IMR-90 (cell line): Measurements from ENCODE around the gene ARHGEF17. TPM values are rescaled to one million over a fixed set of nuclear protein-coding genes. Genes with fewer than 3 reads are reported as not detected.

Source experiments
- ATAC-seq: fragments of 200-7000 bp; cut with Tn5 transposase; 2 replicates; pipeline ENCODE4 v1.9.1; 2020; ENCODE audit warnings: low read depth, mild to moderate bottlenecking, moderate library complexity
- BruUV-seq: library from RNA; stranded (reverse); fragments of 400-500 nt; replicated peaks from 2 replicates; lab custom pipeline; 2021; lab: Mats Ljungman, UMichigan
- CTCF ChIA-PET: fragments of 300-600 bp; formaldehyde crosslinking; extraction: SDS; loops from one replicate; lab custom pipeline; 2021; ENCODE audit warnings: antibody characterized with exemption; lab: Yijun Ruan, JAX
- POLR2A ChIA-PET: fragments of 300-600 bp; sonication (Branson Sonifier 250); formaldehyde crosslinking; loops from one replicate; lab custom pipeline; 2022; ENCODE audit warnings: antibody characterized with exemption; ENCODE audit not compliant: unreplicated experiment; lab: Charles Lee
- DNase-seq: peaks from one replicate; pipeline ENCODE4 v3.0.0; 2013
- H2AFZ ChIP-seq: replicated peaks from 2 replicates; pipeline ENCODE3; 2013; ENCODE audit warnings: low read length, mild to moderate bottlenecking; ENCODE audit not compliant: poor library complexity
- H2AK5ac ChIP-seq: 2 replicates; pipeline ENCODE4 v1.6.1; 2013; ENCODE audit warnings: low read depth, low read length, inconsistent platforms
- H2AK9ac ChIP-seq: replicated peaks from 2 replicates; pipeline ENCODE3; 2013; ENCODE audit warnings: mild to moderate bottlenecking, low read depth, low read length, moderate library complexity; ENCODE audit not compliant: poor library complexity
- H2BK120ac ChIP-seq: 2 replicates; pipeline ENCODE4 v1.6.1; 2013; ENCODE audit warnings: low read depth, low read length, inconsistent platforms
- H2BK15ac ChIP-seq: 3 replicates; pipeline ENCODE4 v1.6.1; 2013; ENCODE audit warnings: low read depth, low read length, inconsistent platforms
- H2BK20ac ChIP-seq: 2 replicates; pipeline ENCODE4 v1.6.1; 2013; ENCODE audit warnings: low read depth, mild to moderate bottlenecking, inconsistent platforms, low read length, moderate library complexity
- H2BK5ac ChIP-seq: 2 replicates; pipeline ENCODE4 v1.6.1; 2013; ENCODE audit warnings: mild to moderate bottlenecking, low read depth, low read length, inconsistent platforms; ENCODE audit not compliant: poor library complexity, severe bottlenecking
- H3K14ac ChIP-seq: replicated peaks from 2 replicates; pipeline ENCODE4 v1.6.1; 2013; ENCODE audit warnings: low read depth, low read length, inconsistent platforms
- H3K18ac ChIP-seq: 2 replicates; pipeline ENCODE4 v1.6.1; 2013; ENCODE audit warnings: low read depth, low read length, control low read depth
- H3K23ac ChIP-seq: 2 replicates; pipeline ENCODE4 v1.6.1; 2013; ENCODE audit warnings: low read depth, low read length, inconsistent platforms
- H3K27ac ChIP-seq: 2 replicates; pipeline ENCODE4 v1.5.1; 2013; ENCODE audit warnings: mild to moderate bottlenecking, control low read depth, low read length; ENCODE audit not compliant: insufficient read depth
- H3K27me3 ChIP-seq: 2 replicates; pipeline ENCODE4 v1.6.1; 2013; ENCODE audit warnings: low read length; ENCODE audit not compliant: control insufficient read depth, insufficient read depth
- H3K36me3 ChIP-seq: 2 replicates; pipeline ENCODE4 v1.6.1; 2013; ENCODE audit warnings: low read length, mixed read lengths; ENCODE audit not compliant: control insufficient read depth, insufficient read depth
- H3K4ac ChIP-seq: 2 replicates; pipeline ENCODE4 v1.6.1; 2013; ENCODE audit warnings: low read depth, low read length, inconsistent platforms
- H3K4me1 ChIP-seq: 2 replicates; pipeline ENCODE4 v1.6.1; 2013; ENCODE audit warnings: low read length, mixed read lengths; ENCODE audit not compliant: control insufficient read depth, insufficient read depth
- H3K4me2 ChIP-seq: 2 replicates; pipeline ENCODE4 v1.6.1; 2013; ENCODE audit warnings: low read depth, mild to moderate bottlenecking, control low read depth, low read length, moderate library complexity
- H3K4me3 ChIP-seq: 2 replicates; pipeline ENCODE4 v1.5.1; 2013; ENCODE audit warnings: low read depth, mild to moderate bottlenecking, control low read depth, low read length, moderate library complexity; ENCODE audit not compliant: insufficient read depth
- H3K56ac ChIP-seq: 2 replicates; pipeline ENCODE4 v1.6.1; 2013; ENCODE audit warnings: low read length, inconsistent platforms; ENCODE audit not compliant: insufficient read depth; ENCODE audit errors: extremely low read depth
- H3K79me1 ChIP-seq, 2 experiments: 2 replicates each; pipeline ENCODE4 v1.6.1; 2013; ENCODE audit warnings: low read length in 2 of 2, inconsistent platforms in 1 of 2, low read depth in 1 of 2
- H3K9ac ChIP-seq: 2 replicates; pipeline ENCODE4 v1.6.1; 2013; ENCODE audit warnings: low read depth, low read length, control low read depth
- H3K9me1 ChIP-seq: 2 replicates; pipeline ENCODE4 v1.6.1; 2013; ENCODE audit warnings: low read length, inconsistent platforms; ENCODE audit not compliant: insufficient read depth
- H3K9me3 ChIP-seq: 2 replicates; pipeline ENCODE4 v1.6.1; 2013; ENCODE audit warnings: low read length; ENCODE audit not compliant: control insufficient read depth, insufficient read depth
- H4K20me1 ChIP-seq: 2 replicates; pipeline ENCODE4 v1.6.1; 2013; ENCODE audit warnings: low read length, inconsistent platforms; ENCODE audit not compliant: insufficient read depth
- H4K5ac ChIP-seq: 2 replicates; pipeline ENCODE4 v1.6.1; 2013; ENCODE audit warnings: mild to moderate bottlenecking, low read depth, low read length, control low read depth
- H4K8ac ChIP-seq, 2 experiments: 2 replicates each; pipeline ENCODE4 v1.6.1; 2013; ENCODE audit warnings: low read depth in 2 of 2, low read length in 2 of 2, control low read depth in 1 of 2, inconsistent platforms in 1 of 2
- H4K91ac ChIP-seq: 2 replicates; pipeline ENCODE4 v1.6.1; 2013; ENCODE audit warnings: low read depth, low read length, inconsistent platforms; ENCODE audit not compliant: insufficient read depth
- BHLHE40 ChIP-seq: fragments of 150-350 bp; IDR thresholded peaks from 2 replicates; pipeline ENCODE4 v1.6.1; 2016; ENCODE audit warnings: mild to moderate bottlenecking, low read depth, low read length
- CEBPB ChIP-seq: IDR thresholded peaks from 2 replicates; pipeline ENCODE4 v1.6.1; 2012; ENCODE audit warnings: low read depth, low read length, improper control_type of control experiment
- CHD1 ChIP-seq: IDR thresholded peaks from 2 replicates; pipeline ENCODE4 v1.6.1; 2012; ENCODE audit warnings: low read depth, low read length, improper control_type of control experiment
- FOS ChIP-seq: fragments of 150-350 bp; IDR thresholded peaks from 2 replicates; pipeline ENCODE4 v1.6.1; 2016; ENCODE audit warnings: low read depth, low read length
- MAFK ChIP-seq: IDR thresholded peaks from 2 replicates; pipeline ENCODE4 v1.6.1; 2012; ENCODE audit warnings: low read depth, low read length, improper control_type of control experiment
- MAZ ChIP-seq: IDR thresholded peaks from 2 replicates; pipeline ENCODE4 v1.6.1; 2012; ENCODE audit warnings: low read depth, mild to moderate bottlenecking, low read length, improper control_type of control experiment, moderate library complexity, borderline replicate concordance
- MXI1 ChIP-seq: IDR thresholded peaks from 2 replicates; pipeline ENCODE4 v1.6.1; 2012; ENCODE audit warnings: low read depth, mild to moderate bottlenecking, low read length, moderate library complexity, borderline replicate concordance
- NFE2L2 ChIP-seq: fragments of 150-350 bp; IDR thresholded peaks from 2 replicates; pipeline ENCODE4 v1.6.1; 2016; ENCODE audit warnings: low read depth, mild to moderate bottlenecking, low read length
- POLR2A ChIP-seq: IDR thresholded peaks from 2 replicates; pipeline ENCODE4 v1.6.1; 2012; ENCODE audit warnings: mild to moderate bottlenecking, low read depth, low read length
- RAD21 ChIP-seq: IDR thresholded peaks from 2 replicates; pipeline ENCODE4 v1.6.1; 2012; ENCODE audit warnings: low read length, improper control_type of control experiment
- RCOR1 ChIP-seq: IDR thresholded peaks from 2 replicates; pipeline ENCODE4 v1.6.1; 2012; ENCODE audit warnings: mild to moderate bottlenecking, low read length, improper control_type of control experiment; ENCODE audit not compliant: insufficient replicate concordance
- RFX5 ChIP-seq: IDR thresholded peaks from 2 replicates; pipeline ENCODE4 v1.8.0; 2012; ENCODE audit warnings: low read depth, mild to moderate bottlenecking, low read length, moderate library complexity
- SMC3 ChIP-seq: fragments of 150-350 bp; IDR thresholded peaks from 2 replicates; pipeline ENCODE4 v1.6.1; 2016; ENCODE audit warnings: low read depth, mild to moderate bottlenecking, antibody characterized with exemption, low read length, moderate library complexity
- WGBS, 2 experiments: methylation state at CpG; one replicate each; pipeline versions ENCODE4 v1.1.5 to v1.1.7; 2013; ENCODE audit warnings: missing lambda C conversion rate in 2 of 2; ENCODE audit not compliant: insufficient read length in 1 of 2; ENCODE audit errors: extremely low coverage in 2 of 2; 5-methylcytosine and 5-hydroxymethylcytosine counted together
- dilution Hi-C: fragments of 300-500 bp; cut with HindIII; formaldehyde crosslinking; loops from one replicate; pipeline ENCODE4 v1.14.3; 2018; ENCODE audit warnings: low sequenced_read_pairs; ENCODE audit not compliant: unreplicated experiment
- in situ Hi-C: fragments of 300-500 bp; cut with MboI; formaldehyde crosslinking; loops from 3 replicates; pipeline ENCODE4 v1.14.3; 2019; ENCODE audit warnings: low sequenced_read_pairs, inconsistent platforms, mixed read lengths
- intact Hi-C: fragments of 100-400 bp; cut with micrococcal nuclease; formaldehyde crosslinking; loops from 2 replicates; pipeline ENCODE4 v1.10.0; 2022
- polyA plus RNA-seq, 3 experiments: library from polyadenylated mRNA; depleted of rRNA; stranded (reverse); fragments of >200 nt; gene quantifications; 2 replicates each; pipeline ENCODE4 v1.2.3, GENCODE V29; 2012; ENCODE audit warnings: low replicate concordance in 1 of 3
- total RNA-seq: library from RNA; depleted of rRNA; stranded (reverse); fragments of >200 nt; gene quantifications from 2 replicates; pipeline ENCODE4 v1.2.3, GENCODE V29; 2012
- TF ChIP-seq, protein P1 (sequence below): fragments of 150-350 bp; IDR thresholded peaks from 2 replicates; pipeline ENCODE4 v1.6.1; 2017; ENCODE audit warnings: mild to moderate bottlenecking, antibody characterized with exemption, low read length, low read depth
- TF ChIP-seq, protein P2 (sequence below): conservative IDR thresholded peaks from 2 replicates; pipeline ENCODE4 v1.5.1; 2012; ENCODE audit warnings: mild to moderate bottlenecking, low read depth, low read length, improper control_type of control experiment
- TF ChIP-seq, protein P3 (sequence below): fragments of 150-350 bp; IDR thresholded peaks from 2 replicates; pipeline ENCODE4 v1.6.1; 2016; ENCODE audit warnings: low read depth, mild to moderate bottlenecking, low read length, moderate library complexity, borderline replicate concordance

ARHGEF17 gene
- total and polyA plus RNA-seq, 2 of the 4 experiments (the other 2 are of a cell fraction), result 21.7 to 97.7 TPM

DNA sequence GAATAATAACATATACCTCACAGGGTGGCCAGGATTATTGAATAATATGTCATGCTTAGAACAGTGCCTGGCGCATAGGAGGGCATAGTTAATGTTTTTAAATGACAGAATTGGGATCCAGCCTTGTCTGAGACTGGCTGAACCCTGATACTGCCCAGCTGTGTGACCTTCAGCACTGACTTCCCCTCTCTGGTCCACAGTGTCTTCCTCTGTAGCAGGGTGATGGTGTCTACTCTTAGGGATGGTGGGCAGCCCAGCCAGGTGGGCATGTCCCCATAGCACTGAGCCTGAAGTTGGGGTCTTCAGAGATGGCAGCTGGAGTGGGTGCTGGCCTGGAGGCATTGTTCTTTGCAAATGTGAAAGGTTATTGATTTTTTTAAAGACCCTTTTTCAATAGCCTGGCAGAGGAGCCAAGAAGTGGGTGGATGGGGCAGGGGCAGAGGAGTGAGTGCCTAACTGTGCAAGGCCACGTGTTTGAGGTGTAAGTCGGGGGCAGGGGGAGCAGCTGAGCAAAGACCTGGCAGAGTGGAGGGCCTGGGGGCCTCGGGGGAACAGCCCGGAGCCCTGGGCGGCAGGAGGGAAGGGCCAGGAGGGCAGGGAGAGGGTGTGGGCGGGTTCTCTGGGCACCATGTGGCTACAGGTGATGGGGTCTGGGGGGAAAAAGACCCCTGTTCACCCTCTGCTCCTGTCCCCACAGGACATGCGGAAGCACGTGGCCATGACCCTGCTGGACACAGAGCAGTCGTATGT lies 38.3 kb downstream of the ARHGEF17 start:
- 73% methylated on average over 4 of the region's 10 CpGs; no CpG with 5 or more reads in 1 of the 2 experiments for WGBS, 2 experiments
- CTCF ChIA-PET, result no interaction called here

More for the DNA sequence above, 38.3 kb downstream of the ARHGEF17 start:
- Histone ChIP-seq H4K20me1 (peaks cover 99% of the 10 kb centered on the region), H2BK120ac (no peak overlapping the region), H2AK9ac (no peak overlapping the region), H2AFZ (no peak overlapping the region), H4K91ac (no peak overlapping the region), H3K23ac (no peak overlapping the region), H3K27me3 (no peaks in the 10 kb centered on the region), H2BK5ac (no peak overlapping the region), H3K14ac (no peak overlapping the region), H2BK15ac (no peak overlapping the region), H3K9me3 (no peaks in the 10 kb centered on the region), H2BK20ac (no peak overlapping the region), H3K9me1 (peaks cover 13% of the 10 kb centered on the region; the same call in 1 of the 2 replicates), H4K8ac (no peak overlapping the region), H3K27ac (no peak overlapping the region), H3K9ac (no peak overlapping the region), H3K79me1 (peaks cover 18 to 91% of the 10 kb centered on the region in 2 experiments; a peak in 3 of 4 replicates), H3K4ac (no peak overlapping the region), H3K4me2 (no peak overlapping the region), H3K4me3 (no peak overlapping the region), H2AK5ac (no peak overlapping the region), H3K4me1 (peaks cover 24% of the 10 kb centered on the region), H3K56ac (no peak overlapping the region), H3K18ac (no peak overlapping the region), H3K36me3 (peaks cover 25% of the 10 kb centered on the region), H4K5ac (no peak overlapping the region)
- dilution Hi-C loops (no loop called here), intact Hi-C loops (no loop called here), in situ Hi-C loops (no loop called here)
- no peak for TF ChIP-seq MAZ
- no peak for TF ChIP-seq BHLHE40
- no peak for TF ChIP-seq FOS
- TF ChIP-seq RAD21, result no peak
- TF ChIP-seq RFX5, result no peak
- TF ChIP-seq SMC3, result no peak
- TF ChIP-seq, protein P1, sequence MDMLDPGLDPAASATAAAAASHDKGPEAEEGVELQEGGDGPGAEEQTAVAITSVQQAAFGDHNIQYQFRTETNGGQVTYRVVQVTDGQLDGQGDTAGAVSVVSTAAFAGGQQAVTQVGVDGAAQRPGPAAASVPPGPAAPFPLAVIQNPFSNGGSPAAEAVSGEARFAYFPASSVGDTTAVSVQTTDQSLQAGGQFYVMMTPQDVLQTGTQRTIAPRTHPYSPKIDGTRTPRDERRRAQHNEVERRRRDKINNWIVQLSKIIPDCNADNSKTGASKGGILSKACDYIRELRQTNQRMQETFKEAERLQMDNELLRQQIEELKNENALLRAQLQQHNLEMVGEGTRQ, result no peak
- no peak for TF ChIP-seq MXI1
- TF ChIP-seq RCOR1, result no peak
- TF ChIP-seq NFE2L2, result no peak
- TF ChIP-seq, protein P2, sequence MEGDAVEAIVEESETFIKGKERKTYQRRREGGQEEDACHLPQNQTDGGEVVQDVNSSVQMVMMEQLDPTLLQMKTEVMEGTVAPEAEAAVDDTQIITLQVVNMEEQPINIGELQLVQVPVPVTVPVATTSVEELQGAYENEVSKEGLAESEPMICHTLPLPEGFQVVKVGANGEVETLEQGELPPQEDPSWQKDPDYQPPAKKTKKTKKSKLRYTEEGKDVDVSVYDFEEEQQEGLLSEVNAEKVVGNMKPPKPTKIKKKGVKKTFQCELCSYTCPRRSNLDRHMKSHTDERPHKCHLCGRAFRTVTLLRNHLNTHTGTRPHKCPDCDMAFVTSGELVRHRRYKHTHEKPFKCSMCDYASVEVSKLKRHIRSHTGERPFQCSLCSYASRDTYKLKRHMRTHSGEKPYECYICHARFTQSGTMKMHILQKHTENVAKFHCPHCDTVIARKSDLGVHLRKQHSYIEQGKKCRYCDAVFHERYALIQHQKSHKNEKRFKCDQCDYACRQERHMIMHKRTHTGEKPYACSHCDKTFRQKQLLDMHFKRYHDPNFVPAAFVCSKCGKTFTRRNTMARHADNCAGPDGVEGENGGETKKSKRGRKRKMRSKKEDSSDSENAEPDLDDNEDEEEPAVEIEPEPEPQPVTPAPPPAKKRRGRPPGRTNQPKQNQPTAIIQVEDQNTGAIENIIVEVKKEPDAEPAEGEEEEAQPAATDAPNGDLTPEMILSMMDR, result no peak
- TF ChIP-seq CHD1, result no peak
- TF ChIP-seq CEBPB, result no peak
- no peak for TF ChIP-seq MAFK
- TF ChIP-seq, protein P3, sequence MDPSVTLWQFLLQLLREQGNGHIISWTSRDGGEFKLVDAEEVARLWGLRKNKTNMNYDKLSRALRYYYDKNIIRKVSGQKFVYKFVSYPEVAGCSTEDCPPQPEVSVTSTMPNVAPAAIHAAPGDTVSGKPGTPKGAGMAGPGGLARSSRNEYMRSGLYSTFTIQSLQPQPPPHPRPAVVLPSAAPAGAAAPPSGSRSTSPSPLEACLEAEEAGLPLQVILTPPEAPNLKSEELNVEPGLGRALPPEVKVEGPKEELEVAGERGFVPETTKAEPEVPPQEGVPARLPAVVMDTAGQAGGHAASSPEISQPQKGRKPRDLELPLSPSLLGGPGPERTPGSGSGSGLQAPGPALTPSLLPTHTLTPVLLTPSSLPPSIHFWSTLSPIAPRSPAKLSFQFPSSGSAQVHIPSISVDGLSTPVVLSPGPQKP, result no peak
- TF ChIP-seq POLR2A, result no peak
- ATAC-seq (no peak), DNase-seq (no peak)
- no TSS peak for BruUV-seq
- POLR2A ChIA-PET, result no interaction called here
